GM18907 (cell line): ENCODE results near the gene HIVEP3.
"Not testable (repeated sequence)": the region's sequence is repeated elsewhere in the genome, so short reads cannot be mapped to it uniquely, and the experiment has no call there.

Experiments
- ATAC-seq: cut with Tn5 transposase; IDR thresholded peaks from one replicate; pipeline ENCODE4 v1.9.1; 2021; ENCODE audit warnings: mild to moderate bottlenecking, moderate library complexity; ENCODE audit not compliant: unreplicated experiment

HIVEP3 gene

DNA sequence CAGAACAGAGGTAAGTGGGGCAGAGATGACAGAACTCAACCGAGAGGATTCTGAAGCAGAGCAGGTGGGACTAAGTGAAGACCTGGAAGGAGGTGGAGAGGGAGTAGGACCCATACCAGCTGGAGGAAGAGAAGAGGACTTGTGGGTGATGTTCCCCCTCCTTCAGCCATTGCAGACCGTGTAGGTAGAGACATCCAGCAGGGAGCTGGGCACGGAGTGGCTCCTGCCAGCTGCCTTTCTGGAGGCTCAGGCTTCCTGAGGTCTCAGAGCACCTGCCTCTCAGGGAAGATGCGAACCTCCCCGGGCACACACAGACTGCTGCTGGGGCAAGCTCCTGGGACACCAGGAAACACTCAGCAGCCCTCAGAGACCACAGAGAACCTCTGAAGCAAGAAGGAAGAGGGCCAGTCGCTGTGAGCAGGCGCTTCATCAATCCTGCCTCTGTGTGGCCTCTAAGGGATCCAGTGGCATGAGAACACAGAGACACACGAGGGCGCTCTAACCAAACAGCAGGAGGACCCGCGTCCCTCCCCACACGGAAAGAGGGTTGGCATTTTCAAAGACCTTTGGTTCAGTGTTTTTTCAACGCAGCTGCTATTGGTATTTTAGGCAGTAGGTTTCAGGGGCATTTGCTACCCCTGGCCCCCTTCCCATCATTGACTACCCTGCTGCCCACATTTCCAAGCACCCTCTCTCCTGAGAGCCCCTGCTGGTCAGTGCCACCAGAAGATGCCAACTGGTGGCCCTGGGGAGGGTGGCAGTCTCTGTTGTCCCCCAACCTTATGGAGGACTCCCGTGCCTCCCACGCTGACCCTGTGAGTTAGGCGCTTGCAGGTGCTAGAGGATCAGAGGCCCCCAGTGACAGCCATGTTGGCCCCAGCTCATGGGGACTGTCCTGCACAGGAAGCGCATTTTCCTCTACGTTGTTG lies 344.7 kb downstream of the HIVEP3 start:
- ATAC-seq, result peak; percentile 82

DNA sequence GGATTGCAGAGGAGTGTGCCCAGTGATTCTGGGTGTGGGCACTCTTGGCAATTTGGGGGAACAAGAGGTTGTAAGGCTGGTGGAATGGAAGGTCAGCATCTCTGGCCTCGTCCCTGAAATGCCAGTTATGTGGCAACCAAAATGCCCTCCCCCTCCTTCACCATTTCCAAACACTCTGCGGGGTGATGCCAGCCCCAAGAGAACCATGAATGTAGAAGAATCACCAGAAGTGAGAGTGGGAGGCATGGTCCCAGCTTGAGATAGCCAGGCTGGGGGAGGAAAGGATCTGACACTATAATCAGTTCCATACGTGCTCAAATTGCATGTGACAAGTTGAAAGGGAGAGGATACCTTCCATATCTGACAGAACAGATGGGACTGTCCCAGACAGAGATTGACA lies 345.5 kb downstream of the HIVEP3 start:
- ATAC-seq, result no peak

DNA sequence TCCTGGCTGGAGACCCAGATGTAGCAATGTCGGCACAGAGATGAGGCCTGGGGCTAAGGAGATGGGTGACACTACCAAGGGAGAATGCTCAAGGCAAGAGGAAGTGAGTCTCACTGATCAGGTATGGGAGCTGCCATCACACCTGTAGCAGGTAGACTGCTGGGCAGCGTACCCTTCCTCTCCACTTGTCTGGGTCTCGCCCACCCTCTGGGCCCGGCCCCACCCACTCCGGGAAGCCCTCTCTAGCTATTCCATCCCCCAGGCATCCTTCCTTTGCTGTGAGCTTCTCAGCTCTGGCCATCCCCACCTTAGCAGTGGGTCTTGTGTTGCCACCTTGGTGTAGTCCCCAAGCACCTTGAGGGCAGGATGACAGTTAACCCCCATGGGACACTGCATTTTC lies 346.5 kb downstream of the HIVEP3 start:
- ATAC-seq, result no peak

DNA sequence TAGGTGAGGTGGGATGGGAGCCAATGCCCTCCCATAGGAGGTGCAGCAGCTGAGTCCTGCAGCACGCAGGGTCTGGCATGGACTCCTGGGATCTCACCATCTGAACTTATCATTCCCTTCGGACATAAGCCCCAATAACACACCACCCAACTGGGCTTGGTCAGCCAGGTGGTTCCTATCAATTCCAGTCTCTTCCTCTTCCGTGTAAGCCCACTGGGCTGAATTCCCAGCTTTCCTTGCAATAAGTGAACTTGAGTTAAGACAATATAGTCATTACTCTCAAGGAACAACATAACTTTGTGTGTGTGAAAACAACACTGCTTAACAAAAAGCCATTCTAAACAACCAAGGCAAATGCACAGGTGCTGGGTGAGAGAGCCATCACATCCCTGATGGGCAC lies 347.7 kb downstream of the HIVEP3 start:
- ATAC-seq, result no peak

DNA sequence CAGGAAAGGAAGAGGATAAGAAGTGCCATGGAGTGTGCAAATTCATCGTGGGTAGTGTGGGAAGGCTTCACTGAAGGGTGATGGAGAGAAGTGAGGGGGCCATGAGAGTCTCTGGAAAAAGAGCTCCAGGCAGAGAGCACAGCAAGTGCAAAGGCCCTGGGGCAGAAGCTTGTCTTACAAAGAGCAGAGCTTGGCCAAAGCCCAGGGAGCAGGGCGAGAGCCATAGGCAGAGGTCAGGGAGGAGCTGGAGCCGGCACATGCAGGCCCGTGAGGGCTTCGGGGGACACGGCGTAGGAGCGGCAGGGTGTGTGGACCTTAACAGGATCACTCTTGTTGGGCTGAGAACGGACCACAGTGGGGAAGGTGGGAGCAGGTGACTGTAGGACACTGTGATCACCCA lies 350.5 kb downstream of the HIVEP3 start:
- ATAC-seq, result no peak

DNA sequence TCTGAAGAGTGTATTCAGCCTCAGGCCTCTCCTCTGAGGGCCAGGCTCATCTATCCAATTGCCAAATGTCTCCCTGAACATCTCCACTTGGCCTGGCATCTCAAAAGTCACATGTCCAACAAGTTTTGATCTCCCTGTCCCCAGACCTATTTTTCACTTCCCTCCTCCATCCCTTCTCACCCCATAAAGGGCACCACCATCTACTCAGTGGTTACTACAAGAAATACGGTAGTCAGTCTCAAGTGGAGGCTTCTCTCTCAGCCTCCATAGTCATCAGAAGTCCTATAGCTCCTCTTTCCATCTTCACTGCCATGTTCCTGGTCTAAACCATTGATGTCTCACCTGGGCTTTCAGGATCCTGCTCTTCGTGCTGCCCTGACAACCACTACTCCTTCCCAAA lies 351.8 kb downstream of the HIVEP3 start:
- ATAC-seq, result no peak

DNA sequence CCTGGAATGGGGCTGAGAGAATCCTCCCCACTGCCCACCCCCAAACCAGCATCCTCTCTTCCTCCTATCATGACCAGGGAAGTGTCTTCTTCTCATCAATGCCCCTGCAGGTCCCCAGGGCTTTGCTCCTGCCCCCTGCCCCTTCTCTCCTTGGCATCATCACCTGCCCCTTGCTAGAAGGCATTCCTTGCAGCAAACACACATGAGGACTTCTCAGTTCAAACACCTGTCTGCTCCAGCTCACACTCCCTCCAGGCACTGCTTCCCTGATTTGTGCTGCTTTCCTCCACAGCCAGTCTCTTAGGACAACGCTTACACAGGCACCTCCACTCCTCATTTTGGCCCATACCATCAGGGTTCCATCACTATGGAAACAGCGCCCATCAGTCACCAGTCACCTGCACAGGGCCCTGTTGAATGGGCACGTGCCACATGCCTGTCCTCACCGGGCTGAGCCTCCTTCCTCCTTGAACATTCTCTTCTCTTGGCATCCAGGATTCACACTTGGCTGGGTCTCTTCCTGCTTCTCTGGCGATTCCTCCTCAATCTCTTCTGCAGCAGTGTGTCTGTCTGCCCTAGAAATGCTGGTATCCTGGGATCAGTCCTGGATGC lies 352.3 kb downstream of the HIVEP3 start:
- ATAC-seq, result no peak

DNA sequence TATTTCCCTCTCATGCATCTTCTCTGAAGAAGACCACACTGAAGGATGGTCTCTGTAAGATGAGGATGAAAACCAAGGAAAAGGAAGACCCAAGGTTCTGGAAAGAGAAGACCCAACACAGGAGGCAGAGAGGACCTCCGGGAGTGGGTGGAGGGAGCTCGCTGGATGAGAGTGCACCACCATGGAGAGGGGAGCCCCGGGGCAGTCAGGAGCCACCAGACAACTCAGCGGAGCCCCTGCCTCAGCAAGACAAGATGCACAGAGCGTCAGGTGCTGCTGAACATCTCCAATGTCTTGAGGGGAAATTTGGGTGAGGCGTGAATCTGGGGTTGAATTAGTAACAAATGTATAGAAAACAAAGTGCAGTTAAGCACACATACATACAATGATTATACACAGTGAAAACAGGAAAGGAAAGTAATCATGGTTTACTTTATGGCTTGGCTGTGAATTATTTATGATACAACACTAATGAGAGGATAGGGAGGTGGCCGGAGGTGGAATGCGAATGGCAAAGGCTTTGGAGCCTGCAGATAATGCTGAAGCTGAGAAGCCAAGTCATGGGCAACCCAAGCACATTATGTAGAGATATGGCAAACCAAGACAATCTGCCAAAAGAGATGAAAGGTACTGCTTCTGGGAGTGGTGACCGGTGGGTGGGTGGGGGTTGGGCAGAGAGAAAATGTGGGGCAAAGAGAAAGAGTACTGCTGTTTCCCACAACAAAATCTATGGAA lies 353.8 kb downstream of the HIVEP3 start:
- no peak for ATAC-seq

DNA sequence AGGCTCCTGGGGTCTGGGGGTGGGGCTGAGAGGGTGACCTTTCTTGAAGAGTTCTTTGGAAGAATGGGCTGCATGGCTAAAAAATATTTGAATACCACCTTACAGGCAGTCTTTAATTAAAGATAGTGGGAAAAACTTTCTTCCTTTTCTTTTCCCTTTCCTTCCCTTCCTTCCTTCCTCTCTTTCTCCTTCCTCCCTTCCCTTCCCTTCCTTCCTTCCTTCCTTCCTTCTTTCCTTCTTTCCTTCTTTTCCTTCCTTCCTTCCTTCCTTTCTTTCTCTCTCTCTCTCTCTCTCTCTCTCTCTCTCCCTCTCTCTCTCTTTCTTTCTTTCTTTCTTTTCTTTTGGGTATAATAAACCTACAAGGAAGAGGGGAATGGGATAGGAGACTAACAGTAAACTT lies 356.4 kb downstream of the HIVEP3 start:
- no peak for ATAC-seq

DNA sequence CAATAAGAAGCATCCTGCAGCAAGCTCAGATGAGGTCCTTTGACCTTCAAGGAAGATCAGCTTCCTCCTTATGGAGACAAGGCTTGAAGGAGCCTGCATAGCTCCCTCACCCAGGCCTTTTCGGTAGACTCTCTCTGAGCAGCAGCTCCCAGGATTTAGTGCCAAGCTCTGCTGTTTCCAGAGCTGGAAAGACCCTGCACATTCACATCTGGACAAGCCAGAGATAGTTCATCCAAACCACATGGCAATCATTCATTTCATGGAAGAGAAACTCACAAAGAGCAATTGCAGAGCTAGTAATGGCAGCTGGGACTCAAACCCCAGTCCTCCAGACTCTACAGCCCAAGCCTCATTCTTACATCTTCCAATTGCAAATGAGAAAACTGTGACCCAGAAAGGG lies 357.8 kb downstream of the HIVEP3 start:
- no peak for ATAC-seq

DNA sequence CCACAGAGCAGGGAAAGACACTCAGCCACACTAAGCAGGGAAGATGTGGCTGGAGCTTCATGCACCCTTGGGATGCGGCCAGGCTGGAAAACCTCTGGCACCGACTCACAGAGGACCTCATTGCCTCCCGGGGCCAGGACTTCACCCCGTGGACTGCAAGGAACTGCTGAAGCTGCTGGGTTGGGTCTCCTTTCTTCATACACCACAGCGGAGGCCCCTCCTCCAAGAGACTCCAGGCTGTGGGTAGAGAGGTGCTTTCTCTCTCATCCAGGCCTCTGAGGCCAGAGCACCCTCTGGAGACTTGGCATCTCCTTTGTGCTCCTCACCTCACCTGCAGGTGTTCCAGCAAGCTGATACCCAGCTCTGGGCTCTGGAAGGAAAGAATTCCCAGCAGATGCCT lies 358.2 kb downstream of the HIVEP3 start:
- no peak for ATAC-seq

DNA sequence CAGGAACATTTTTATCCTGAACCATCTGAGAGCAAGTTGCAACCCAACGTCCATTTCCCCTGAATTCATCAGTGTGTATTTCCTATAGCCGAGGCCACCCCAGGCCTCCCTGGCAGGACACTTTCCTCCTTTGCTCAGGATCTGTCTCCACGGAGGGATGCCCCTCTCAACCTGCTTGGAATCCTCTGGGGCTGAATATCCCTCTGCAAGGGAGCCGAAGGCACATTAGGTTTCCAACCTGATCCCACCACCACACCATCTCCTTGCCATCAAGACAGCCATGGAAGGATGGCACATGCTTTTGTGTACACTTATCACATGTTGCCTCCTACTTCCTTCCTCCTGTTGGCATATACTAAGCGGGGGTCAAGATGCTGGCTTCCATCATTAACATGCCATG lies 359.4 kb downstream of the HIVEP3 start:
- no peak for ATAC-seq

DNA sequence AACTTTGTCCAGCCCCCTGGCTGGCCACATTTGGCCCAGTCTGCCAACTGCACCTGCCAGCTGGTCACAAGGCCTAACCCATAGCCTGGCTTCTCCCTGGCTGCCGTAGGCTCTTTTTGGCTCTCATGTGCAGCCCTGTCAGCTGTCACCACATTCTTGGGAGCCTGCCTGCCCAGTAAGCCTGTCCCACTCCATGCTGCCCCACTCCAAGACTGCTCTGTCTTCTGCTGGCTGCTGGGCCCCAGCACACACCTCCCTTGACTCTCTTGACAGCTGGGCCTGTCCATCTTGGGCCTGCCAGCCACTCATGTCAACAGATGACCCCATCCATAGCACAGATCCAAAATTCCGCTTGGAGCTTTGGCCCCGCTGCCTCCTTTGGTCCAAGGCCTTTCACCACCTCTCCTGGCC lies 360.0 kb downstream of the HIVEP3 start:
- ATAC-seq, result no peak

DNA sequence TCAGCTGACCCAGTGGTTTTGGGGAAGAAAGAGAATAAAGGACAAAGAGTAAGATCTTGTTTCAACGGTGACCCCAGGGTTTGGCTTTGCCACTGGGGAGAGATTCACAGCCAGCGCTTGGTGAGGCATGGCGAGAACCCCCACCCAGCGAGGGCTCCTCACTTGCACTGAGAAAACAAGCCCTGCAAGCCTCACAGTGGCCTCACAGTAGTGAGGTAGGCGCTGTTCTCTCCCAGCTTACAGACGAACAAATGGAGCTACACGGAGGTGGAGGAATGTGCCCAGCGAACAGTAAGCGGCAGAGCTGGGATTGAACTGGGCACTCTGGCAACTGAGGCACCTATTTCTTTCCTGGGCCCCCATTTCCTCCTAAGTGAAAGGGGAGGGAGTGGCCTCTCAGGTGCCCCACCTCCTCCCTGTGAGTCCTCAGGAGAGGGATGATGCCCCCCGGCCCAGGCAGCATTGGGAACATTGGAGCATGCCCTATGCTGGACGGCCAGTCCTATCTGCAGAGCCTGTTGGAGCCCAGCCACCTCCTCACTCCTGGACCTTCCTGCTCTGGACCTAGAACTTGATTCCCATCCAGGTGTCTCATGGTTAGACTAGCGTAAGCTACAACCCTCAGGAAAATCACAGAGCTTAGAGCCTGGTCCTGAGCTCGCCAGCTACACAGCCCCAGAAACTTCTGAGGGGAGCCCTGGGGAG lies 360.8 kb downstream of the HIVEP3 start:
- no peak for ATAC-seq

DNA sequence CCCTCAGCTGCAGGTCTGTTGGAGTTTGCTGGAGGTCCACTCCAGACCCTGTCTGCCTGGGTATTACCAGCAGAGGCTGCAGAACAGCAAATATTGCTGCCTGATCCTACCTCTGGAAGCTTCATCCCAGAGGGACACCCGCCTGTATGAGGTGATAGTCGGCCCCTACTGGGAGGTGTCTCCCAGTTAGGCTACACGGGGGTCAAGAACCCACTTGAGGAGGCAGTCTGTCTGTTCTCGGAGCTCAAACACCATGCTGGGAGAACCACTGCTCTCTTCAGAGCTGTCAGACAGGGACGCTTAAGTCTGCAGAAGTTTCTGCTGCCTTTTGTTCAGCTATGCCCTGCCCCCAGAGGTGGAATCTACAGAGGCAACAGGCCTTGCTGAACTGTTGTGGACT lies 364.0 kb downstream of the HIVEP3 start:
- not testable (repeated sequence) for ATAC-seq

DNA sequence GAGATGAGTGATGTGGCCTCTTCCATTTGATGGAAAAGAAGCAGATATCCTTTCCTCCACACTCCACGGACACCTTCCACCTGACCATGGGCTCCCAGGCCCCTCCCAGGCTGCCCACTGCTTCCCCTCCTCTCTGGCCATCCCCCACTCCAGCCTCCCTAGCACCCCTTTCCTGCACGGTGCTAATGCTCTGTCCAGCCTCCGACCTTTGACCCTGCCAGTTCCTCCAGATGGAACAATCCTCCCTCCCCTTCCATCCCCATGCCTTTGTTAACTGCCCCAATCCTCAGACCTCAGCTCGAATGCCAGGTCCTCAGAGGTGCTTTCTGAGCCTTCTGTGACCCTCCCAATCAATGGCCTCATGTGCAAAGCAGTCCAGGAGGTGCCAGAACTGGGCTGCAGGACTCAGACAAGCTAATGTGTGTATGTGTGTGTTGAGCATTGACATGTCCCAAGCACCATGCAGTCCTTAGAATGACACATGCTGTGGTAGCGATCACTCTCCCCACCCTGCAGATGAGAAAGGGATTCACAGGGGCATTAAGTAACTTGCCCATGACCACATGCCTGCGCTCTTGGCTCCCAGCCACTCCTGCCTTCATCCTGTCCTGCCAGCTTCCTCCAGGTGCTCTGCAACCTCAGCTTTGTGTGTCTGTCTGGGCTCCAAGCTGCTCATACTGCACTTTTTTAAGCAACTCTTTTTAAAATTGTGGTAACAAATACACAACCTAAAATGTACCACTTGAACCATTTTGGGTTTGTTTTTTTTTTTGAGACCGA lies 370.8 kb downstream of the HIVEP3 start:
- ATAC-seq, result no peak

DNA sequence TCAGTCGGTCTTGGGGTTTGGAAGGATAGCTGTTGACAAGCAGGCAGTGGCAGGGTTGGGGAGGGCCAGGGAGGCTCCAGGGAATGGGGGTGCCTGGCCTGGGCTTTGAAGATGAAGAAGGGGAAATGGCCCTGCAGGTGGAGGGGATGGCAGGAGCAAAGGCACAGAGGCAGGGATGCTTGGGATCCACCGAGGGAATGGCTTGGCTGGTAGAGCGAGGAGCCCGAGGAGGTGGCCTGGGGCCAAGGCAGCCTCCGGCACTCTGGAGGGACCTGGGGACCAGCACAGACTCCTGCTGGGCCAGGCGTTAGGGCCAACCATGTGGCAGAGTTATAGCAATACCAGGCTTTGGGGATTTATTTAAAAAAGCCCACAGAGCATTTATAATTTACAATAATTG lies 371.4 kb downstream of the HIVEP3 start:
- no peak for ATAC-seq

DNA sequence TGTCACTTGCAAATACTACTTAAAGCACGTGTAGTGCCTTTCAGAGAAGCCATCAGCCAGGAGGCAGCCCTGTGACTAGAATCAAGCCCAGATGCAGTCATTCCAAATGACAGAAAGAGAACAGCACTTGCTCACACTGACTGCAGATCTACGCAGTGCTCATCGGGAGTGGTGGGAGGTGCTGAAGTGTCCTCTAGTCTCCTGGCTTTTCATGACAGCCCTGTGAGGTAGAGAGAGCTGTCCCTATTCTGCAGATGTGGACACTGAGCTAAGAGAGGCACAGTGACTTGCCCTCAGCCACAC lies 371.9 kb downstream of the HIVEP3 start:
- ATAC-seq, result no peak

DNA sequence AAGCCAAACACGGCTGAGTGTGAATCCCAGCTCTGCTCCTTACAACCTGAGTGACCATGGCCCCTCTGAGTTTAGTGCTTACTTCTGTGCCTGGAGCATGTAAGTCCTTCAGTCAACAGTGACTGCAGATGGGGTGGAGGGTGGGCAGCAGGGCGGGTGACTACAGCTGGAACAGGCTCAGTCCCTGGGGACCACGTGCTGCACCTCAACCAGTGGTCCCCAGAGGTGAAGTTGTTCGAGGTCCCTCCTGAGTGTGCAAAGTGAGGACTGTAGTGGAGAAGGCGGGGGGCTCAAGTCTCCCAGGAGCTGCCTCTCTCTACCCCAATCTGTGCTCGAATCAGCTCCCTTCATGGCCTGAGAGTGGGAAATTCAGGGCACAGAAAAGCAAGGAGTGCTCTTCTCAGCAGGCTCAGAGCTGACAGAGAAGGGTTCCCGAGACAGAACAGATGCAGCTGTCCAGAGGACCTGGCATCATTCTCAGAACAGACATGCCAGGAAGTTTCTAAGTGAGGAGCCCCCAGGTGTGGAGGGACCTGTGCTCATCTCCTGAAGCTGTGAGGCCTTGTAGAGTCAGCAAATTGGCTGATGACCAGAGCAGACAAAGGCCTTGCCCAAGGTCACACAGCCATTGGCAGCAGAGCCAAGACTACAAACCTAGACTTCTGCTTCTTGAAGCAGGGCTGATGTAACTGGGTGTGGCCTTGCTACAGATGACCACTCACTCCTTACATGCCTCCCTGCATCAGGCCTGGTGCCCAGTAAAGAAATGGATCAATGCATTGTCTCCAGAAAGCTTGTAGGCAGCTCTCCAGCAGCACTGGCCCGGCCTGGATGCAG lies 372.5 kb downstream of the HIVEP3 start:
- ATAC-seq, result no peak
